B cell (primary cell): ENCODE results near the gene HINFP. TPM values are rescaled to one million over a fixed set of nuclear protein-coding genes. Genes with fewer than 3 reads are reported as not detected.

Experiments
- ATAC-seq: fragments of 200-7000 bp; cut with Tn5 transposase; one replicate; pipeline ENCODE4 v1.10.0; 2021; ENCODE audit warnings: low read depth, mild to moderate bottlenecking, moderate number of reproducible peaks, moderate library complexity
- CTCF ChIA-PET: fragments of 350-600 bp; sonication (Branson Sonifier 250); formaldehyde crosslinking; loops from one replicate; lab custom pipeline; 2021; ENCODE audit warnings: antibody characterized with exemption, inconsistent platforms; lab: Charles Lee
- POLR2A ChIA-PET: fragments of 350-600 bp; sonication (Branson Sonifier 250); formaldehyde crosslinking; loops from one replicate; lab custom pipeline; 2021; ENCODE audit warnings: antibody characterized with exemption; lab: Charles Lee
- DNase-seq: peaks from one replicate; pipeline ENCODE4 v3.0.0; 2013
- H2AFZ ChIP-seq: 2 replicates; pipeline ENCODE4 v1.6.1; 2012; ENCODE audit warnings: mild to moderate bottlenecking, low read depth, low read length; ENCODE audit not compliant: insufficient read depth, poor library complexity, severe bottlenecking
- H3K27ac ChIP-seq, 2 donors: 1 replicate in 1 of 2; 2 replicates in 1 of 2; pipeline ENCODE4 v1.5.1; 2012 to 2013; ENCODE audit warnings: low read length in 2 of 2, mild to moderate bottlenecking in 2 of 2, moderate library complexity in 1 of 2
- H3K27me3 ChIP-seq, 4 experiments: fragments of 200-600 bp in 1 of 4; sonication (generic) in 1 of 4; replicated peaks in 1 of 4; 1 replicate in 2 of 4; 2 replicates in 2 of 4; pipeline versions ENCODE4 v1.6.1 to v1.7.0; 2013 to 2016; ENCODE audit warnings: low read length in 3 of 4, mild to moderate bottlenecking in 2 of 4, mixed read lengths in 1 of 4, moderate library complexity in 1 of 4; ENCODE audit not compliant: insufficient read depth in 4 of 4, control insufficient read depth in 3 of 4; ENCODE audit errors: control extremely low read depth in 1 of 4
- H3K36me3 ChIP-seq, 2 experiments: replicated peaks in 1 of 2; 1 replicate in 1 of 2; 2 replicates in 1 of 2; pipeline versions ENCODE4 v1.6.1 to v1.7.1; 2013; ENCODE audit warnings: low read length in 1 of 2; ENCODE audit not compliant: insufficient read depth in 2 of 2, control insufficient read depth in 1 of 2; ENCODE audit errors: control extremely low read depth in 1 of 2, extremely low read depth in 1 of 2
- H3K4me1 ChIP-seq, 2 donors: fragments of 200-600 bp in 1 of 2; sonication (generic) in 1 of 2; 1 replicate in 1 of 2; 2 replicates in 1 of 2; pipeline versions ENCODE4 v1.5.1 to v1.6.1; 2013 to 2017; ENCODE audit warnings: low read length in 2 of 2; ENCODE audit not compliant: control insufficient read depth in 2 of 2, insufficient read depth in 2 of 2
- H3K4me2 ChIP-seq: replicated peaks from 2 replicates; pipeline ENCODE3; 2012; ENCODE audit warnings: mild to moderate bottlenecking, low read depth, low read length; ENCODE audit not compliant: poor library complexity, severe bottlenecking
- H3K4me3 ChIP-seq, 5 experiments: fragments of 200-600 bp in 1 of 5; sonication (generic) in 1 of 5; 1 replicate in 3 of 5; 2 replicates in 2 of 5; pipeline versions ENCODE4 v1.5.1 to v1.7.0; 2011 to 2016; ENCODE audit warnings: low read length in 4 of 5, mild to moderate bottlenecking in 4 of 5, low read depth in 2 of 5, control low read depth in 1 of 5, moderate library complexity in 1 of 5; ENCODE audit not compliant: insufficient read depth in 1 of 5; ENCODE audit errors: control extremely low read depth in 1 of 5, extremely low read depth in 1 of 5
- H3K79me2 ChIP-seq: fragments of 200-600 bp; sonication (generic); one replicate; pipeline ENCODE4 v1.6.0; 2016; ENCODE audit warnings: low read length; ENCODE audit not compliant: control insufficient read depth, insufficient read depth
- H3K9ac ChIP-seq: fragments of 200-600 bp; sonication (generic); 2 replicates; pipeline ENCODE4 v1.6.1; 2017; ENCODE audit warnings: mild to moderate bottlenecking, low read length, moderate library complexity
- H3K9me3 ChIP-seq, 3 donors: one replicate each; pipeline versions ENCODE4 v1.6.1 to v1.7.1; 2013; ENCODE audit warnings: low read length in 2 of 3; ENCODE audit not compliant: control insufficient read depth in 2 of 3, insufficient read depth in 1 of 3; ENCODE audit errors: control extremely low read depth in 1 of 3
- H4K20me1 ChIP-seq: 2 replicates; pipeline ENCODE4 v1.6.0; 2012; ENCODE audit warnings: mild to moderate bottlenecking, low read length; ENCODE audit not compliant: insufficient read depth, control insufficient read depth, poor library complexity, severe bottlenecking
- H3K27ac Mint-ChIP-seq: one replicate; pipeline ENCODE4 v1.8.0; 2021; ENCODE audit warnings: mixed read lengths
- H3K27me3 Mint-ChIP-seq: one replicate; pipeline ENCODE4 v1.8.0; 2021; ENCODE audit warnings: mixed read lengths
- H3K4me1 Mint-ChIP-seq: one replicate; pipeline ENCODE4 v1.8.0; 2021; ENCODE audit warnings: mixed read lengths
- H3K4me3 Mint-ChIP-seq: one replicate; pipeline ENCODE4 v1.8.0; 2021; ENCODE audit warnings: mixed read lengths
- H3K9me3 Mint-ChIP-seq: one replicate; pipeline ENCODE4 v1.8.0; 2022; ENCODE audit warnings: mixed read lengths; ENCODE audit not compliant: insufficient read depth
- CTCF ChIP-seq: fragments of 200-600 bp; IDR thresholded peaks from one replicate; pipeline ENCODE4 v1.8.0; 2022; ENCODE audit warnings: antibody characterized with exemption, mild to moderate bottlenecking
- EZH2 ChIP-seq: IDR thresholded peaks from 2 replicates; pipeline ENCODE4 v1.6.1; 2012; ENCODE audit warnings: borderline replicate concordance, low read depth, mild to moderate bottlenecking, moderate library complexity, low read length; ENCODE audit not compliant: insufficient read depth, poor library complexity, severe bottlenecking
- WGBS: methylation state at CpG from one replicate; pipeline ENCODE4 v1.1.5; 2013; ENCODE audit warnings: missing lambda C conversion rate; ENCODE audit not compliant: insufficient coverage; 5-methylcytosine and 5-hydroxymethylcytosine counted together
- intact Hi-C: fragments of 100-400 bp; cut with micrococcal nuclease; formaldehyde crosslinking; loops from one replicate; pipeline ENCODE4 v1.10.0; 2022
- polyA plus RNA-seq: library from polyadenylated mRNA; depleted of rRNA; stranded (reverse); fragments of >200 nt; gene quantifications from 2 replicates; pipeline ENCODE4 v1.2.3, GENCODE V29; 2012
- total RNA-seq, 2 donors: library from RNA; stranded (reverse); fragments of 120-200 nt in 1 of 2; gene quantifications; 1 replicate in 1 of 2; 2 replicates in 1 of 2; pipeline versions ENCODE4 v1.2.3 to v1.2.4, GENCODE V29; 2013 to 2022

HINFP gene
- total and polyA plus RNA-seq, 2 donors (not counting 1 experiment from before 2014, with no cell fraction given) = 60.6 to 78.7 TPM

DNA sequence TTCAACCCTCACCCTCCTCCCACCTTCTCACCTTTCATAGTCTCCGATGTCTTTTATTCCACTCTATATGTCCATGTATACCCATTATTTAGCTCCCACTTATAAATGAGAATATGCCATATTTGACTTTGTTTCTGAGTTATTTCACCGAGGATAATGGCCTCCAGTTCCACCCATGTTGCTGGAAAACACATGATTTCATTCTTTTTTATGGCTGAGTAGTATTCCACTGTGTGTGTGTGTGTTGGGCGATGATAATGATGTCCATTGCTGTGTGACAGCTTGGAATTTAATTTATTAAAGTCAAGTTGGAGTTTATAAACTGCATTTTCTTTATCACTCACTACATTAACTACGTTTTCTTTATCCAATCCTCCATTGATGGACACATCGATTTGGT is 3.2 kb upstream of the HINFP start:
- peaks cover 10% of the 10 kb centered on the region for H4K20me1 ChIP-seq
- no peak overlapping the region for H3K4me2 ChIP-seq
- no CpG with 5 or more reads among the region's 5 CpGs for WGBS
- intact Hi-C loops = no loop called here
- CTCF ChIA-PET = interaction anchor here (0.5 to 1.1 kb wide), 3 partner anchors 9 to 78 kb away, joined by 3 to 4 read pairs (median 3); no protein-coding TSS in a partner anchor
- no peak for ATAC-seq
- H3K9ac ChIP-seq = no peak overlapping the region
- peaks cover 18% of the 10 kb centered on the region for H3K79me2 ChIP-seq
- Mint-ChIP-seq H3K27me3 (no peaks in the 10 kb centered on the region), H3K9me3 (no peaks in the 10 kb centered on the region), H3K4me1 (peaks cover 32% of the 10 kb centered on the region), H3K27ac (no peak overlapping the region), H3K4me3 (no peak overlapping the region)
- POLR2A ChIA-PET = interaction anchor here (0.6 to 1.1 kb wide), 2 partner anchors 23 to 165 kb away, joined by 3 to 12 read pairs; a partner anchor contains a TSS
- no peaks in the 10 kb centered on the region for H3K27me3 ChIP-seq
- TF ChIP-seq EZH2 (no peak), CTCF (no peak)
- H2AFZ ChIP-seq = no peak overlapping the region
- H3K36me3 ChIP-seq = peaks cover 0 to 9% of the 10 kb centered on the region in 2 experiments
- peaks cover 15 to 25% of the 10 kb centered on the region in 2 donors for H3K4me1 ChIP-seq
- H3K27ac ChIP-seq = no peak overlapping the region
- no peak overlapping the region for H3K4me3 ChIP-seq
- no peak for DNase-seq
- no peaks in the 10 kb centered on the region for H3K9me3 ChIP-seq

DNA sequence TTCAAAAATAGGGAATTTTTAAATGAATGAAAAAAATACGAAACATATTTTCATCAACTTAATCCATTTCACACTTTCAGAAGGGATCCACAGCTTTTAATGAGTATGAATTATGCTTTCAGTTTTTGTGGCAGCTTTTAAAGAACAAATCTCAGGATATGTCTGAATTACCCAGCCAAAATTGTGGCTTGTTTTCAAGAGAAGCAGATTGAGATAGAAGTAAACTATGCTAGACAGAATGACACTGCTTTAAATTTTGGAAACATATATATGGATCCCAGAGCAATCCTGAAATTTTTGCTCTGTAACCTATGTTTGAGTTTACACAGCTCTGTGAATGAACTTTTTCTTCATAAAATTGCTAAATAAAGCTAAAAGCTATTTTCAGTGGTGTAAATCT is 2.4 kb upstream of the HINFP start:
- Histone ChIP-seq H3K27ac (no peak overlapping the region), H3K4me1 (peaks cover 15 to 25% of the 10 kb centered on the region in 2 donors), H3K4me2 (no peak overlapping the region), H2AFZ (no peak overlapping the region), H3K36me3 (peaks cover 0 to 5% of the 10 kb centered on the region in 2 experiments), H3K79me2 (peaks cover 26% of the 10 kb centered on the region), H3K9me3 (no peaks in the 10 kb centered on the region), H4K20me1 (peaks cover 10% of the 10 kb centered on the region), H3K27me3 (no peaks in the 10 kb centered on the region), H3K4me3 (no peak overlapping the region), H3K9ac (no peak overlapping the region)
- TF ChIP-seq EZH2 (no peak), CTCF (no peak)
- no CpG with 5 or more reads among the region's 1 CpG for WGBS
- POLR2A ChIA-PET = interaction anchor here (0.6 to 1.1 kb wide), 4 partner anchors 24 to 267 kb away, joined by 3 to 12 read pairs (median 4); a partner anchor contains a TSS
- no peaks in the 10 kb centered on the region for H3K9me3 Mint-ChIP-seq
- intact Hi-C loops = no loop called here
- H3K4me1 Mint-ChIP-seq = peaks cover 33% of the 10 kb centered on the region
- no peak overlapping the region for H3K27ac Mint-ChIP-seq
- no peak for DNase-seq
- ATAC-seq = no peak
- no peaks in the 10 kb centered on the region for H3K27me3 Mint-ChIP-seq
- no peak overlapping the region for H3K4me3 Mint-ChIP-seq
- CTCF ChIA-PET = interaction anchor here (0.6 to 1.1 kb wide), 2 partner anchors 9 to 24 kb away, joined by 3 to 4 read pairs; a partner anchor contains a TSS
